Fibroblast of lung (primary cell): ENCODE results near the gene CCT6A.

ENCODE experiments used
- CTCF ChIP-seq, 2 donors: IDR thresholded peaks in 1 of 2; conservative IDR thresholded peaks in 1 of 2; 1 replicate in 1 of 2; 2 replicates in 1 of 2; pipeline ENCODE4 v1.5.1; 2011 to 2012; ENCODE audit warnings: low read length in 2 of 2, control low read depth in 1 of 2, inconsistent platforms in 1 of 2, low read depth in 1 of 2, mild to moderate bottlenecking in 1 of 2
- EZH2 ChIP-seq: IDR thresholded peaks from 2 replicates; pipeline ENCODE4 v1.5.1; 2012; ENCODE audit warnings: low read length, control low read depth, mild to moderate bottlenecking; ENCODE audit errors: missing control alignments

GRCh38 chr7:56079450-56080185 lies 28.1 kb downstream of the CCT6A start:
- TF ChIP-seq CTCF (conservative IDR thresholded peaks at IDR 0.05 in 1 of 2, IDR thresholded peaks at IDR 0.05 in 1 of 2; ENCODE audit: low read depth in 1 of 2, low read length in 2 of 2) (peak; percentile 78 to 95), EZH2 (no peak)
